Adrenal gland (tissue), 5 donors: Measurements from ENCODE around the gene GRIA4.

ENCODE experiments used
- CTCF ChIP-seq, 6 experiments: fragments of 450-650 bp in 4 of 6; fragments of 200-600 bp in 2 of 6; sonication (generic) in 1 of 6; IDR thresholded peaks; 1 replicate in 5 of 6; 2 replicates in 1 of 6; pipeline versions ENCODE4 v1.5.1 to v1.8.0; 2016 to 2021; ENCODE audit warnings: antibody characterized with exemption in 6 of 6, mild to moderate bottlenecking in 2 of 6, moderate library complexity in 1 of 6
- POLR2A ChIP-seq, 2 donors: fragments of 450-650 bp; IDR thresholded peaks; one replicate each; pipeline ENCODE4 v1.6.1; 2017; ENCODE audit warnings: antibody characterized with exemption in 2 of 2, mild to moderate bottlenecking in 2 of 2, moderate library complexity in 1 of 2
- donor health status: DM: no; HTN: no; CAD: no.

- no peak for TF ChIP-seq CTCF (IDR thresholded peaks at IDR 0.05)
- no peak for TF ChIP-seq POLR2A (IDR thresholded peaks at IDR 0.05)
These were observed 293.2 kb downstream of the GRIA4 start for GRCh38 chr11:105903113-105903512.
